NCI-H2029 (cell line): Measurements from ENCODE around the gene FHIT.
"Not testable (repeated sequence)": the region's sequence is repeated elsewhere in the genome, so short reads cannot be mapped to it uniquely, and the experiment has no call there.

Experiments used
- DNase-seq: peaks from one replicate; lab custom pipeline; 2025; lab: John Stamatoyannopoulos, UW

FHIT gene

GRCh38 chr3:60920519-60920918, 330.7 kb downstream of the FHIT start:
- DNase-seq, result no peak

GRCh38 chr3:60919296-60919695, 332.0 kb downstream of the FHIT start:
- no peak for DNase-seq

GRCh38 chr3:60917141-60917540, 334.1 kb downstream of the FHIT start:
- peak; percentile 23 for DNase-seq

- DNase-seq, result no peak
Measured at GRCh38 chr3:60916546-60916945, 334.7 kb downstream of the FHIT start.

- no peak for DNase-seq
Measured at GRCh38 chr3:60913474-60913873, 337.8 kb downstream of the FHIT start.

- no peak for DNase-seq
Measured at GRCh38 chr3:60912876-60913275, 338.4 kb downstream of the FHIT start.

GRCh38 chr3:60912142-60912541, 339.1 kb downstream of the FHIT start:
- no peak for DNase-seq

- no peak for DNase-seq
Measured at GRCh38 chr3:60909526-60909925, 341.7 kb downstream of the FHIT start.

- no peak for DNase-seq
Measured at GRCh38 chr3:60906283-60906682, 345.0 kb downstream of the FHIT start.

GRCh38 chr3:60898321-60898720, 352.9 kb downstream of the FHIT start:
- no peak for DNase-seq

- no peak for DNase-seq
Measured at GRCh38 chr3:60893946-60894345, 357.3 kb downstream of the FHIT start.

- no peak for DNase-seq
Measured at GRCh38 chr3:60890226-60890625, 361.0 kb downstream of the FHIT start.

GRCh38 chr3:60888952-60889351, 362.3 kb downstream of the FHIT start:
- DNase-seq, result not testable (repeated sequence)

GRCh38 chr3:60887574-60887973, 363.7 kb downstream of the FHIT start:
- DNase-seq, result no peak

GRCh38 chr3:60886518-60886917, 364.7 kb downstream of the FHIT start:
- no peak for DNase-seq

GRCh38 chr3:60884005-60884404, 367.2 kb downstream of the FHIT start:
- no peak for DNase-seq

- no peak for DNase-seq
Measured at GRCh38 chr3:60877188-60877587, 374.1 kb downstream of the FHIT start.

GRCh38 chr3:60870396-60870795, 380.9 kb downstream of the FHIT start:
- DNase-seq, result no peak

GRCh38 chr3:60867200-60867599, 384.1 kb downstream of the FHIT start:
- no peak for DNase-seq

GRCh38 chr3:60856257-60857046, 394.8 kb downstream of the FHIT start:
- DNase-seq, result no peak

- DNase-seq, result no peak
Measured at GRCh38 chr3:60855250-60855649, 396.0 kb downstream of the FHIT start.

- no peak for DNase-seq
Measured at GRCh38 chr3:60854791-60855190, 396.5 kb downstream of the FHIT start.

GRCh38 chr3:60847791-60848190, 403.5 kb downstream of the FHIT start:
- DNase-seq, result no peak

- DNase-seq, result no peak
Measured at GRCh38 chr3:60844256-60844655, 407.0 kb downstream of the FHIT start.
